ENCODE results near the gene FIGLA.

The FIGLA gene

DNA sequence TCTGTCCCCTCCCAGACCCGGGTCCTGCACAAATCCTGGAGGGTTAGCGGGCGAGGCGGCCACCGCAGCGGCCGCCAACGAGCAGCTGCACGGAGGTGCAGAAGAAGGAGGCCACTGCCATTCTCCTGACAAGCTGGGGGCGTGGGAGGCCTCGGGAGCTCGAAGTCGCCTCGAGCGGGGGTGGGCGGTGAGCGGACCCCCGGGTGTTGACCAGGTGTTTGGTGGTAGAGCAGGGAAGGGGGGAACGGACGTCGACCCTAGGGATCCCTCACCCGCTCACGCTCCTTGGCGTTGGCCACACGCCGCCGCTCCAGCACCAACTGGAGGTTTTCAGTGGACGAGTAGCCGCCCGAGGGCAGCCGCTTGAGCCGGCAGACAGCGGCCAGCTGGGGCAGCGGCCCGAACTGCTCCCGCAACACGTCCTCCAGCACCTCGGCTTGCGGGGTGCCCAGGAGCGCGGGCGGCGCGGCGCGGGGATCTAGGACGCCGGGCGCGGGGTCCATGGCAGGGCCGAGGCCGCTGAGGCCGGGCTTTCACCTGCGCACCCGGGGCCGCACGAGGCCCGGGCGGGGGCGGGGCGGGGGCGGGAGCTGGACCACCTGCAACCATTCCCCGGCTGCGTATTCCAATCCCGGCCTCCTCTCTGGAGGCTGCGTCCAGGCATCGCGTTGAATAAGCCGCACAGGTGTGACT is at the start of gene FIGLA:
Gene FIGLA (minus strand): TSS at position 508 of the 693 bp plus-strand sequence. CDS start 5 bp downstream, at position 503.
- DNase-seq: no peak

GRCh38 chr2:70837980-70838925 is 47.8 kb upstream of the FIGLA start:
- DNase-seq: no peak

DNA sequence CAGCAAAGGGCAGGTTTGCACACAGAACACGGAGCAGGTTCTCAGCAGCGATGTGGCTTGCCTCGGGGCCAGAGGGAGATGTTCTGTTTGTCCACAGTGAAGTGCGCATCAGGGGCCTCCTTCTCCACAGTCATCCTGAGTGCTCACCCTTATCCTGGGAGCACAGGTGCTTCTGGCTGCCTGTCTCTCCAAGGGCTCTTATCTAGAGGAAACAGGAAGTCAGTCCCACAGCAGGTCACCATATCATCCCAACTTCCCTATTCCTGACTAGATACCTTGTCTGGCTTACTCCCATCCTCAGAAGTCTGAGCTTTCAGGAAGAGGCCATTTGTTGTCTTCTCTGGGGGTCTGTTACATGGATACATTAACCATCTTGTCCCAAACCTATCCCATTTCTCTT is 45.2 kb upstream of the FIGLA start, which contains the start of gene CD207:
Gene CD207 (minus strand): TSS at position 174 of the 400 bp plus-strand sequence. CDS start 40 bp downstream, at position 134.
- DNase-seq: no peak

GRCh38 chr2:70834881-70835280 is 44.4 kb upstream of the FIGLA start:
- no peak for DNase-seq

- no peak for DNase-seq
These were observed 43.7 kb upstream of the FIGLA start for GRCh38 chr2:70834106-70834505.

DNA sequence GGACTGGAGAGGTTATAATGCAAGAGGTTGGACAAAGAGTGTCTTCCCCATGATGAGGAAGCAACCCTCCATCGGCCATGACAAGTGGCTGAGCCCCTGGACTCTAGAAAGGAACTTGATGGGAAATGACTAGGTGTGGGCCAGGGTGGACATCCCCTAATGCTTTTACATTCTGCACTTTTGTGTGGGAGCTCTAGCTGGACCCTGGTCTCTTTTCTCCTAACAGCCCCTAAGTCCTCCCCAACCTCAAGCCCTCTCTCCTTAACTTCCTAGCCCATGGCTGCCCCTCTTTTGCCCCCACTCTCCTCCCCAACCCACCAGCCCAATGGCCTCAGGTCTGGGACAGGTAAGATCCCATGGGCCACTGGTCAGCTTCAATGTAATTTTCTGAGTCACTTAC is 42.8 kb upstream of the FIGLA start:
- DNase-seq: no peak

DNA sequence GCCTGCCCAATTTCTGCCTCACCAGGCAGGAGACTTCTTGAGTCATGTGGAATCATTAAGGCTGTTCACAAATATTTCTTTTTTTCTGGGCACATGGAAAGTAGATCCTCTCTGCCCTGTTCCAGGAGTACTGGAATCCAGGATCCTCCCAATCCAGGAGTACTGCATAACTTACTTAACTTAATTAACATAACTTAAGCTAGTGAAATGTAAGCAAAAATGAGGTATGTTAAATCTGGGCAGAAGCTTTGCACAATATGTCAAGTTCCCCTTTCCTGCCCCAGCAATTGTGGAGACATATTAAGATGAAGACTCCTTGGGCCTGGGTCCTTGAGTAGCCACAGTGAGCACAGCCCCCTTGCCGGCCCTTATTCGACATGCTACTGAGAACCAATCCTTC is 41.9 kb upstream of the FIGLA start:
- no peak for DNase-seq

DNA sequence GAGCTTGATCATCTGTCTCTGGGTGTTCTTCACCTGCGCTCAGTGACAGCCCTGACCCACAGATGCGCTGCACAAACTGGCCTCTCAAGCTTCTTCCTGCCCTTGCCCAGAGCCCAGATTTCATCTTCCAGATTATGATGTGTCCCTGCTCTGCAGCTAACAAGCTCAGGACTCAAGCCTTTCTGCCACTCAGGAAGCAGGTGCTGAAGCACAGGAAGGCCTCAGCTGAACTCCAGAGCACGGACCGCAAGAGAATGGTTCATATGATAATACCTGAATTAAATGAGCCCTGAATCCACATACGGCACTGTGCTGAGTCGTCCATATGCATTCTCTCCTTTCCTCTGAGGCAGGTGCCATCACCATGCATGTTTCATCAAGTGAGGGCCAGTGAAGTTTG is 41.4 kb upstream of the FIGLA start:
- DNase-seq: no peak

- no peak for DNase-seq
These were observed 39.9 kb upstream of the FIGLA start for GRCh38 chr2:70830366-70830765.

- no peak for DNase-seq
These were observed 39.5 kb upstream of the FIGLA start for GRCh38 chr2:70829916-70830315.

DNA sequence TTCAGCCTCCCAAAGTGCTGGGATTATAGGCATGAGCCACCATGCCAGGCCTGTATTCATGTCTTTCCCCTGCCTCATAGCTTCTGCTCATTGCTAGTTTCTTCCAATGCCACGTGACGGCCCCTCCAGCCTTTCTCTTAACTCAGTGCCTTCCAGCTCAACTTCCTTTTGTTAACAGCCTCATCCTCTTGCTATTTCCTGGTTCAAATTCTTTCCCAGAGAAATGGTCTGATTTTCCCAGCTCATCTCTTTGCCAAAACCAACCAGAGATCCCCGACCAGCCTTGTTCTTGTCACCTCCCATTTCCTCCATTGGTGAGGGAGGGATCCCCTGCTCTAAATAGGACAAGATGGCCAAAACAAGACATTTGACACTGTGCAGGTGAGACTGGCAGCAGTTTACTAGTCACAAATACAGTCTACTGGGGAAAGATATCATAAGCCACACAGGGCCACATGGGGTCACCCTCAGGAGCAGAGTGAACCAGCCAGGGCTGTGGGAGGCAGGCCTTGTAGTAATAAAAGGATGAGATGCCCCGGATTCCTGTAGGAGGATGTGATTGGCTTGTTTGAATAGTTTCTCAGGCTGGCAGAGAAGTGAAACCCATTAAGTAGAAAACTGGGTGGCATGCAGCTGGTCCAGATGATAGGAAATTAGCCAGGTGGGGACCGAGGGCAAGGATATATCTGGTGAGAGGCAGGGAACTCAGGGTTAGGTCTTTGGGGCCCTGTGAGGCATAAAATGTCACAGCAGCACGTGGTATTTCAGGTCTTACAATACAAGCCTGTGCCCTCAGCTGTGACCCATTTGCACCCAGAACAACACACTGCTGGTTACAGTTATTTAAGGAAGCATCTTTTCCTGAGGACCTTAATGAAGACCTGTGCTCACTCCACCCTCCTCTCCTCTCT is 38.7 kb upstream of the FIGLA start:
- no peak for DNase-seq

- DNase-seq: no peak
These were observed 37.7 kb upstream of the FIGLA start for GRCh38 chr2:70828115-70828514.

DNA sequence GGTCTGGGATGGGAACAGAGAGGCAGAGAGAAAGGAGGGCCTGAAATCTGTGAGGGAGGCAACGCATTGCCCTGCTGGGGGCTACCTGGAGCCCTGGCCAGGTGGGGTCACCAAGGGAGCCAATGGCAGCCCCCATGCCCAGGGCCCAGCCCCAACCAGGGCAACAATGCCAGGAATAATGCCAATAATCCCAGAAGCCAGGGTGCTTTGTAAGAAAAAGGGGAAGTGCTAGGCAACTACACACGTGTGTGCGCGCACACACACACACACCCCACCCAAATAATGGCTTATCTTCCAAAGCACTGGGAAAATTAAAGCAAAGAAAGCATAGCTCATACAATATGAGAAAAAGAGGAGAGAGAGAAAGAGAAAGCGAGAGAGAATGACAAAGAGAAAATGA is 36.9 kb upstream of the FIGLA start:
- no peak for DNase-seq

DNA sequence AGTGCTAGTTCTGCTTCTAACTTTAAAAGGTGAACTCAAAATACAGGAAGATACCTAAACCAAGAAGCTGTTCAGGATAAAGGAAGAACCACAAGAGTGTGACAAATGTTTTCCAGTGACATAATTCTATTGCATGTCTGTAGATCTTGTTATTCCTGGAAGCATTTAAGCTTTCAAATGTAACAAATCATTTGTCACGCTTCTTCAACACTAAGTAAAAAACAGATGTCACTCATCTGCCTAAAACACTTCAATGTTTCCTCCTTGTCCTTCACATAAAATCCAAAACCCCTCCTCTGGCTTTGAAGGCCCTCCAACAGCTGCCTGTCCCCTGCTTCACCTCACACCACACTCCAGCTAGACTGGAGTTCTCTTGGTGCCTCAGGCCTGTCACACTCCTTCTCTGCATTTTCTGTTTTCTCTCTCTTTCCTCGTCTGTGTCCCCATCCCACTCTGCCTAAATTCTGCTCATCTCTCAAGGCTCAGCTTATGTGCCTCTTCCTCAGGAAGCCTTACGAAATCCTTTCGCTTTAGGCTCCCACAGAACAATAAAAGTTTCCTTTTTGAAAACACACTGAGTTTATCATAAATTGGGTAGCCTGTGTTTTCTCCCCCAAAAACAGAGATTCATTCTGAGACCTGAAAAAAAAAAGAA is 36.4 kb upstream of the FIGLA start:
- DNase-seq: no peak

GRCh38 chr2:70823249-70823648 is 32.8 kb upstream of the FIGLA start:
- no peak for DNase-seq

DNA sequence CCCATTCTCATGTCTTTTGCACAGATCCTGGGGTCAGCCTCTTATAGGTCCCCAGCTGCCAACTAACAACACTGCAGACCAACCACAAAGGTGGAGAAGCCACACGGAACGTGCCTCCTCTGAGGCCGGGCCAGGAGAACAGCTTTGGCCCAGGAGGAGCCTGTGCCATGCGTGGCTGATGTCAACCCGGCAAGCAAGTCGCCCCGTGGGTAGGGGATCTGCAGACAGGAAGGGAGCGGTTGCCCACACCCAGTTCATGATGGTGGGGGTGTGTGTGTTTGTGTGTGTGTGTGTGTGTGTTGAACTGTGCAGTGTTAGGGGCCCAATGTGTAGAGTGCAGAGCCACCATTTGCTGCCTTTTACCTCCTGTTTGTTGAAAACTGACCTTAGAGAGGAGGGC is 32.4 kb upstream of the FIGLA start:
- DNase-seq: no peak

GRCh38 chr2:70820499-70820898 is 30.1 kb upstream of the FIGLA start, which contains the start of gene CLEC4F:
Gene CLEC4F (minus strand): TSS chr2:70820599. CDS start chr2:70820523, 76 bp downstream.
- DNase-seq: no peak

- DNase-seq: no peak
These were observed 27.0 kb upstream of the FIGLA start for GRCh38 chr2:70817284-70817954.

DNA sequence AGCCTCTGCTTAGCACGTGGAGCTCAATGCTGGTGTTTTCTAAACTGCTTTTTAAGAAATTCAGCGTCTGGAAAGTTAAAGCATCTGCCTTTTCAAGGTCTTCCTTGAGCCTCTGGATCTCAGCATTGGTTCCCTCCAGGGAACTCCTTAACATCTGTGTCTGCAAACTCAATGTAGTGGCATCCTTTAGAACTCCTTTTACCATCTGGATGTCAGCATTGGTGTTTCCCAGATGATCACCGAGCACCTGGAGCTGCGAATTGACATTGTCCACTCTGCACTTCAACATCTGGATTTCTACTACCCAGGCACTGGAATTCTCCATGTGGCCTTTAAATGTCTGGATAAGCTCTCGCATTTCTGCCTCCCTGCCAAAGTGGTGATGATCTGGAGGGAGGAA is 26.3 kb upstream of the FIGLA start:
- no peak for DNase-seq

GRCh38 chr2:70808983-70809958 is 18.8 kb upstream of the FIGLA start:
- DNase-seq: no peak

- DNase-seq: no peak
These were observed 17.3 kb upstream of the FIGLA start for GRCh38 chr2:70807828-70808118.

All from activated effector memory CD4-positive, alpha-beta T cell treated with Interleukin-2 at 50 U/mL for 16 hours (primary cell).